GM21529 (cell line): ENCODE data around the gene KCTD3.

ENCODE experiments used
- ATAC-seq: cut with Tn5 transposase; IDR thresholded peaks from one replicate; pipeline ENCODE4 v1.9.1; 2021; ENCODE audit not compliant: unreplicated experiment

The KCTD3 gene

DNA sequence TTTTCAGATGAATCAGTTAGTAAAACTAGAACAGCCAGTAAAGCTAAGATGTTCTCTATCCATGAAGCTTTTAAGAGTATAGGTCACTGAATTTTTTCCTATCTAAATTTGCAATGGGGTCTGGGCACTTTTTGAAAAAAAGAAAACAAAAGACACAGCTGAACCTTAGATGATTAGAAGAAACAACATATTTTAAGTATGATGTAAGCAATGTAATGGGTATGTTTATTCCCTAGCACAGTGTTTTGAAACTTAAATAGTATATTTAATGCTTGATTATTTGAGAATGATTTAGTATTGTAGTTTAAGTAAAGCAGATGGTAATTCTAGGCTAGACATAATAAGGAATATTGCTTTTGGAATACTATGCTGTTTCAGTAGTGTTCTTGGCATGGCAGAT lies 36.2 kb downstream of the KCTD3 start:
- ATAC-seq: no peak

DNA sequence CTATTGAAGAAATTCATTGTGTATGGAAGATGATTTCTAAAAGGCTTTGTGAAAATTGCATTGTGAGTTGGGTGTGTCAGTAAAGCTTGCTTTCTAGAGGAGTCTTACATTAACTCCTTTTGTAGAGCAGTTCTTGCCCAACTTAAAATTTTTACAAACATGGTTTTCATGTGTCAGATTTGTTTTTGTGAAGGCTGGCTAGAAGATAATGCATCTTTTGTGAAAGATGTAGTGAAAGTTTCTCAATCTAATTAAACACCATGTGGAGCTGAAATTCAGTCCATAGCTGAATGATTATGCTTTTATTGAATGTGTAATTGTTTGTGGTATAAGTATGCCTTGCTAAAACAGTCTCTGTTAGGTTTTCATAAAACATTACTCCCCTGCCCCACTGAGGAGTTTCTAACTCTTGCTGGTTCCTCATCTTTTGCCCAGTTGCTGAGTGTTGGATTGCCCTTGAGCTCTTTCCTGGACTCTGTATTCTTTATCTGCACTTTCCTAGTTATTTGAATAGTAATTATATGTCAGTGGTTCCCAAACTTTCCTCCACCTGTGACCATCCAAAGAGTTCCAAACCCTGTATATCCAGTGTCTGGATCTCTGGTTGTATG lies 38.0 kb downstream of the KCTD3 start:
- no peak for ATAC-seq

GRCh38 chr1:215606036-215606435 lies 38.9 kb downstream of the KCTD3 start:
- no peak for ATAC-seq

- ATAC-seq: peak; percentile 71
These were observed 39.6 kb downstream of the KCTD3 start for GRCh38 chr1:215606564-215607168.

DNA sequence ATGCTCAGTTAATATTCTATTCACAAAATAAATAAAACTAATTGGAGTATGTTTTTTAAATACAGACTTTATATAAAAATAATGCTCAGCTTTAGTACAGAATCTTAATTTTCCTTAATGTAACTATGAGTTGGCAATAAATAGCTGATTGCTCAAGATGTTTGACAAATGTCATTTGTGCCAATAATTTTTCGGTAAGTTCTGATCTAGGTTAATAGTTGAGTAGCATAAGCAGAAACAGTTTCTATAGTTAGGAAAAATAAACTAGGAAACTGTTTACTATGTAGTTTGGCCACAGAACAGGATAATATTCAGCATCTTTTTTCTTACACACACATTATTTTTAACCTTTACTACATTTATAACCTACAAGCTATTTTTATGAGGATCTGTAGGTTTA lies 40.3 kb downstream of the KCTD3 start:
- no peak for ATAC-seq

DNA sequence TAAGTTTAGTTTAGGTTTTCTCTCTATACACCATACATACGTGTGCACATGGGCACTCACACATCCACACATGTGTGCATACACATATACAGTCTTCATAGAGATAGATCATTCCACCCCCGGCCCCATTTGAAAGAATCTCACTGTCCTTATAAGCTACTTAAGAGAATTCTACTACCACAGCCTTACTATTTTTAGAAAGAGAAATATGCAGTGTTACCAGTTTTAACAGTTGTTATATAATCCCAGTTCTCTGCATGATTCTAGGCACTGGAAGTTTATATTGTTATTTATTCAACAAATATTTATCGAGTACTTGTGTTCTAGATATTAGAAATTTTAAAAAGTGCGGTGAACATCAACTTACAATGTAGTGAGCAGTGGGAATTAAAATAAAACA lies 41.5 kb downstream of the KCTD3 start:
- no peak for ATAC-seq

- ATAC-seq: no peak
These were observed 45.3 kb downstream of the KCTD3 start for GRCh38 chr1:215612391-215612790.

DNA sequence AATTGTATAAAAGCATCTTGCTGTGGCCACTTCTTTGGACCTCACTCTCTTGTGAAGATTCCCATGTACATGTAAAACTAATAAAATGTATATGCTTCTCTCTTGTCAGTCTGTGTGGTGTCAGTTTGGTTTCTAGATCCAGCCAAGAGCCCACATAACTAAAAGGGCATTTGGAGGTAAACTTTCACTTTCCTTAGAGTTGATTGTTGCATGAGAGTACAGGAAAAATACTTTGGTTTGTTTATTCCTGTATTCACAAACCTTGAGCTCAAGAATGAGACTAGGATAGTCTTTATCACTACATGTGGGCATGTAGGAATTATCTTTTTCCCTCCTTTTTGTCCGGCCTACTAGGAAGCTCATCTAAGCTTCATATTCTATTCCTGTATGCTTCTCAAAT lies 50.9 kb downstream of the KCTD3 start:
- ATAC-seq: peak; percentile 68

GRCh38 chr1:215623162-215623561 lies 56.1 kb downstream of the KCTD3 start:
- ATAC-seq: no peak

DNA sequence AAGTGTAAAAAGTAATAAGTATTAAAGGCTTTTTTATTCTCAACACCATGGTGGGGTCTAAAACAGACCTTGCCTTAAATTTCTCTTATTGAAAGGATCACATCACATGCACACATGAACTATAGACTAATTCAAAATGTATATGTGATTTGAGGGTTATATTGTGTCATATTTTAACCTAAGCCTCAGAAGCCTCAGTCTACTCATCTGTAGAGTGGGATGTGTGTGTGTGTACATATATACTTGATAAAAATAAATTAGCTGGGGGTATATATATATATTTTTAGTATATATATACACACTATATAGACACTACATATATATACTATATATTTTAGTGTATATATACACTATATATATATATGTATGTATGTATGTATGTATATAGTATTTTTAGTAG lies 58.8 kb downstream of the KCTD3 start:
- no peak for ATAC-seq

GRCh38 chr1:215631040-215631439 lies 63.9 kb downstream of the KCTD3 start:
- no peak for ATAC-seq

- no peak for ATAC-seq
These were observed 64.4 kb downstream of the KCTD3 start for GRCh38 chr1:215631489-215631888.

- no peak for ATAC-seq
These were observed 68.7 kb downstream of the KCTD3 start for GRCh38 chr1:215635827-215636226.

DNA sequence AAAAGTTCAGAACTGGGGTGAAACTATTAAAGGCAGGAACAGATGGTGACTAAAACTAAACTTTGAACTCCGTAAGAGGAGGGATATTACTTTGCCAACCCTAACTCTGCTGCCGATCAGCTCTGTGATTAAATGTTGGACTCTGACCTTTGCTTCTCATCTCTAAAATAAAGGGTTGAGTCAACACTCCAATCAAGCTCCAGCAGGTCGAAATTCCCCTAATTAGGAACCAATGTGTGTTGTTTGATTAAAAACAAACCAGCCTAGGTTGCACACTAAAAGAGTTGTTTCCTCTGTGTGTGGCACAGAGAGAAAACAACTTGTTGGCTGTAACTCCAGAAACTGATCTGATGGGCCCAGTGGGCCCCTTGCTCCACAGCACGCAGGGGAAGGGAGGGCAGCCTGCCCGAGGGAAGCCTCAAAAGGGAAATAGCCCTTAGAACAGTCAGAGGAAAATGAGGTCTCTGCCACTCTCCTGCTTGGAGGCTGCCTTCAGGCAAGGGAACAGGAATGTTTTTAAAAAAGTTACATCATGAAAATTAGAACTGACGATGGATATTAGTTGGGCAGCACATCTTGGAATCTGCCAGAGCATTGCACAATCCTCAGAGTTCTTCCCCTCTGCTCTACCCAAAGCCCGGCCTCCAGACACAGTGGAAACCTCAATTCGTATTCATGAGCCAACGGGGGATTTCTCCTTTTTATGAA lies 69.3 kb downstream of the KCTD3 start:
- ATAC-seq: no peak

- no peak for ATAC-seq
These were observed 70.0 kb downstream of the KCTD3 start for GRCh38 chr1:215637041-215637573.

- no peak for ATAC-seq
These were observed 73.5 kb downstream of the KCTD3 start for GRCh38 chr1:215640429-215641148.

- no peak for ATAC-seq
These were observed 76.7 kb downstream of the KCTD3 start for GRCh38 chr1:215643592-215644321.

- ATAC-seq: no peak
These were observed 78.1 kb downstream of the KCTD3 start for GRCh38 chr1:215645182-215645581.

- ATAC-seq: no peak
These were observed 78.8 kb downstream of the KCTD3 start for GRCh38 chr1:215645861-215646260.

- no peak for ATAC-seq
These were observed 80.6 kb downstream of the KCTD3 start for GRCh38 chr1:215647738-215648137.

- no peak for ATAC-seq
These were observed 81.9 kb downstream of the KCTD3 start for GRCh38 chr1:215648957-215649356.
